ENCODE results near the gene STS. TPM values are rescaled to one million over a fixed set of nuclear protein-coding genes. Genes with fewer than 3 reads are reported as not detected.

STS gene
- total and polyA plus RNA-seq, 2 of the 8 experiments (the other 6 are each of a cell fraction or from before 2014, with no cell fraction given): 0.67 to 1.5 TPM

GRCh38 chrX:7170898-7171297 lies 23.4 kb downstream of the STS start:
- Histone ChIP-seq H3K23ac (ENCODE audit: insufficient read length) (no peak overlapping the region), H2BK5ac (ENCODE audit: low read depth, low read length) (no peak overlapping the region), H3K9me3 (ENCODE audit: insufficient read depth in 2 of 2, low read depth in 1 of 2, low read length in 1 of 2) (no peaks in the 10 kb centered on the region), H4K20me1 (replicated peaks in 1 of 2; ENCODE audit: control insufficient read depth in 1 of 2, insufficient read depth in 2 of 2, low read length in 2 of 2) (no peaks in the 10 kb centered on the region), H2BK12ac (ENCODE audit: low read depth, low read length) (no peak overlapping the region), H2AK5ac (ENCODE audit: low read depth, low read length) (no peak overlapping the region), H2BK20ac (ENCODE audit: low read length) (no peak overlapping the region), H3K23me2 (ENCODE audit: low read depth, low read length) (no peaks in the 10 kb centered on the region), H3K27ac (ENCODE audit: low read depth, low read length) (no peak overlapping the region), H2AFZ (ENCODE audit: low read length) (no peak overlapping the region), H3K79me2 (ENCODE audit: control insufficient read depth in 1 of 2, insufficient read depth in 2 of 2, low read length in 2 of 2) (no peaks in the 10 kb centered on the region), H3K4me3 (ENCODE audit: extremely low read depth in 1 of 4, insufficient read depth in 2 of 4, low read depth in 3 of 4, low read length in 4 of 4) (no peak overlapping the region), H3K56ac (replicated peaks; ENCODE audit: insufficient read length, low read depth, low read length) (no peak overlapping the region), H3K4me2 (ENCODE audit: insufficient read depth in 1 of 2, low read depth in 2 of 2, low read length in 2 of 2) (no peak overlapping the region), H4K8ac (ENCODE audit: extremely low read depth, insufficient read depth, low read length) (no peak overlapping the region), H3K9ac (replicated peaks in 1 of 4; ENCODE audit: extremely low read depth in 1 of 4, low read depth in 3 of 4, low read length in 3 of 4) (no peak overlapping the region), H2BK120ac (replicated peaks; ENCODE audit: low read depth, low read length) (no peak overlapping the region), H3K27me3 (replicated peaks in 1 of 4; ENCODE audit: control insufficient read depth in 3 of 4, extremely low read depth in 1 of 4, insufficient read depth in 3 of 4, low read length in 3 of 4) (no peaks in the 10 kb centered on the region), H3K79me1 (ENCODE audit: low read depth, low read length) (no peaks in the 10 kb centered on the region), H3K18ac (ENCODE audit: extremely low read depth, low read length) (no peak overlapping the region), H2BK15ac (ENCODE audit: low read length) (no peak overlapping the region), H4K5ac (ENCODE audit: insufficient read length, low read depth, low read length) (no peak overlapping the region), H3K4ac (replicated peaks; ENCODE audit: insufficient read length, low read depth, low read length) (no peak overlapping the region), H3K14ac (ENCODE audit: insufficient read length) (no peak overlapping the region), H3K36me3 (ENCODE audit: control insufficient read depth in 2 of 4, insufficient read depth in 4 of 4, low read length in 3 of 4) (no peaks in the 10 kb centered on the region), H3K4me1 (replicated peaks in 1 of 4; ENCODE audit: control insufficient read depth in 3 of 4, insufficient read depth in 4 of 4, low read length in 3 of 4) (no peaks in the 10 kb centered on the region), H4K91ac (replicated peaks; ENCODE audit: insufficient read length, low read length) (no peak overlapping the region)
- peak in 1 of 2 experiments; percentile 53 for DNase-seq (ENCODE audit: low read depth in 1 of 2, low spot score in 2 of 2)
- TF ChIP-seq SUZ12 (IDR thresholded peaks at IDR 0.05; ENCODE audit: low read length) (no peak), PHF8 (conservative IDR thresholded peaks at IDR 0.05; ENCODE audit: low read depth, low read length) (no peak), POLR2AphosphoS5 (IDR thresholded peaks at IDR 0.05; ENCODE audit: low read depth, low read length) (no peak), CTBP2 (IDR thresholded peaks at IDR 0.05; ENCODE audit: borderline replicate concordance, insufficient read depth, insufficient read length, low read length) (no peak), RAD21 (IDR thresholded peaks at IDR 0.05 in 1 of 2, conservative IDR thresholded peaks at IDR 0.05 in 1 of 2; ENCODE audit: low read depth in 2 of 2, low read length in 2 of 2) (peak; percentile 41 to 58; a peak in 3 of 4 replicates), CTCF (IDR thresholded peaks at IDR 0.05; ENCODE audit: control extremely low read depth in 1 of 3, insufficient read depth in 1 of 3, low read depth in 1 of 3, low read length in 3 of 3) (peak; percentile 45 to 53 (median 46)), TBP (IDR thresholded peaks at IDR 0.05; ENCODE audit: low read depth, low read length) (no peak), E2F6 (IDR thresholded peaks at IDR 0.05) (no peak), GABPA (IDR thresholded peaks at IDR 0.05; ENCODE audit: borderline replicate concordance, insufficient read depth, low read length) (no peak), EGR1 (IDR thresholded peaks at IDR 0.05; ENCODE audit: borderline replicate concordance, low read depth, low read length) (no peak)
- 75% methylated on average over 3 of the region's 3 CpGs; no CpG with 5 or more reads in 1 of the 2 experiments for WGBS, 2 experiments (ENCODE audit: extremely low coverage in 1 of 2, insufficient coverage in 1 of 2, insufficient read length in 1 of 2, insufficient replicate concordance in 2 of 2, low coverage in 1 of 2, low lambda C conversion rate in 2 of 2, missing lambda C conversion rate in 1 of 2)
- POLR2A ChIA-PET (ENCODE audit: partially characterized antibody): no interaction called here
- CTCF ChIA-PET (ENCODE audit: partially characterized antibody): interaction anchor here (0.7 to 1.2 kb wide), 5 partner anchors 10 to 495 kb away, joined by 3 to 8 read pairs (median 4); no protein-coding TSS in a partner anchor
- peak; percentile 80 for FAIRE-seq
